Esophagus squamous epithelium (tissue), 5 donors: ENCODE results near the gene ORMDL1. TPM values are rescaled to one million over a fixed set of nuclear protein-coding genes. Genes with fewer than 3 reads are reported as not detected.

Source experiments
- DNase-seq: peaks from one replicate; lab custom pipeline; 2025; lab: John Stamatoyannopoulos, UW
- H3K27ac ChIP-seq, 4 donors: fragments of 200-600 bp; sonication (generic); one replicate each; pipeline ENCODE4 v1.5.1; 2016 to 2019; ENCODE audit warnings: mild to moderate bottlenecking in 1 of 4
- H3K27me3 ChIP-seq, 4 donors: fragments of 200-600 bp; sonication (generic); 1 replicate in 3 of 4; 2 replicates in 1 of 4; pipeline versions ENCODE4 v1.5.1 to v1.6.0; 2017 to 2021; ENCODE audit warnings: antibody characterized with exemption in 1 of 4
- H3K36me3 ChIP-seq, 3 donors: fragments of 200-600 bp; sonication (generic); one replicate each; pipeline ENCODE4 v1.5.1; 2016 to 2019
- H3K4me1 ChIP-seq, 3 donors: fragments of 200-600 bp; sonication (generic); one replicate each; pipeline ENCODE4 v1.5.1; 2017 to 2019
- H3K4me3 ChIP-seq, 4 donors: fragments of 200-600 bp; sonication (generic); 1 replicate in 3 of 4; 2 replicates in 1 of 4; pipeline ENCODE4 v1.5.1; 2016 to 2019; ENCODE audit warnings: mild to moderate bottlenecking in 2 of 4, moderate library complexity in 1 of 4
- H3K9me3 ChIP-seq, 3 donors: fragments of 200-600 bp; sonication (generic); one replicate each; pipeline ENCODE4 v1.5.1; 2016 to 2019
- POLR2A ChIP-seq, 4 donors: fragments of 450-650 bp; IDR thresholded peaks; one replicate each; pipeline ENCODE4 v1.6.1; 2017; ENCODE audit warnings: antibody characterized with exemption in 4 of 4, mild to moderate bottlenecking in 4 of 4, moderate library complexity in 3 of 4
- WGBS, 2 donors: methylation state at CpG; one replicate each; pipeline ENCODE4 v1.1.5; 2018; 5-methylcytosine and 5-hydroxymethylcytosine counted together
- intact Hi-C: fragments of 100-400 bp; cut with DNase I; formaldehyde crosslinking; loops from one replicate; pipeline ENCODE4 v1.15.0; 2022
- total RNA-seq, 4 donors: library from RNA; depleted of rRNA; stranded (reverse); fragments of >200 nt; gene quantifications; one replicate each; pipeline ENCODE4 v1.1.0, GENCODE V29; 2016
- TF ChIP-seq, protein P1 (sequence below), 6 experiments: fragments of 450-650 bp in 4 of 6; fragments of 200-600 bp in 2 of 6; sonication (generic) in 2 of 6; IDR thresholded peaks; one replicate each; pipeline ENCODE4 v1.5.1; 2016 to 2019; ENCODE audit warnings: antibody characterized with exemption in 6 of 6, mild to moderate bottlenecking in 4 of 6, moderate library complexity in 4 of 6
- donor health status: DM: yes; HTN: yes; CAD: no.

Gene ORMDL1
- total RNA-seq, 4 donors from 2014 or later: 12.5 to 62.0 (median 38.7) TPM

- peaks cover 0 to 9% (median 0%) of the 10 kb centered on the region in 3 donors for H3K36me3 ChIP-seq
- H3K4me3 ChIP-seq: no peak overlapping the region
- no peak overlapping the region for H3K27ac ChIP-seq
- TF ChIP-seq, protein P1, sequence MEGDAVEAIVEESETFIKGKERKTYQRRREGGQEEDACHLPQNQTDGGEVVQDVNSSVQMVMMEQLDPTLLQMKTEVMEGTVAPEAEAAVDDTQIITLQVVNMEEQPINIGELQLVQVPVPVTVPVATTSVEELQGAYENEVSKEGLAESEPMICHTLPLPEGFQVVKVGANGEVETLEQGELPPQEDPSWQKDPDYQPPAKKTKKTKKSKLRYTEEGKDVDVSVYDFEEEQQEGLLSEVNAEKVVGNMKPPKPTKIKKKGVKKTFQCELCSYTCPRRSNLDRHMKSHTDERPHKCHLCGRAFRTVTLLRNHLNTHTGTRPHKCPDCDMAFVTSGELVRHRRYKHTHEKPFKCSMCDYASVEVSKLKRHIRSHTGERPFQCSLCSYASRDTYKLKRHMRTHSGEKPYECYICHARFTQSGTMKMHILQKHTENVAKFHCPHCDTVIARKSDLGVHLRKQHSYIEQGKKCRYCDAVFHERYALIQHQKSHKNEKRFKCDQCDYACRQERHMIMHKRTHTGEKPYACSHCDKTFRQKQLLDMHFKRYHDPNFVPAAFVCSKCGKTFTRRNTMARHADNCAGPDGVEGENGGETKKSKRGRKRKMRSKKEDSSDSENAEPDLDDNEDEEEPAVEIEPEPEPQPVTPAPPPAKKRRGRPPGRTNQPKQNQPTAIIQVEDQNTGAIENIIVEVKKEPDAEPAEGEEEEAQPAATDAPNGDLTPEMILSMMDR (IDR thresholded peaks at IDR 0.05): no peak
- no peak for TF ChIP-seq POLR2A (IDR thresholded peaks at IDR 0.05)
- no peak for DNase-seq
- H3K4me1 ChIP-seq: no peaks in the 10 kb centered on the region
- 89 to 93% methylated on average over 1 of the region's 1 CpG for WGBS, 2 donors
- no peaks in the 10 kb centered on the region for H3K27me3 ChIP-seq
- intact Hi-C loops: no loop called here
- no peaks in the 10 kb centered on the region for H3K9me3 ChIP-seq
These were observed 57.9 kb downstream of the ORMDL1 start for GRCh38 chr2:189726271-189726670.

- Histone ChIP-seq H3K4me3 (no peak overlapping the region), H3K36me3 (peaks cover 0 to 4% (median 0%) of the 10 kb centered on the region in 3 donors), H3K4me1 (no peaks in the 10 kb centered on the region), H3K9me3 (no peaks in the 10 kb centered on the region), H3K27me3 (no peaks in the 10 kb centered on the region), H3K27ac (no peak overlapping the region)
- no peak for DNase-seq
- no peak for TF ChIP-seq POLR2A (IDR thresholded peaks at IDR 0.05)
- TF ChIP-seq, protein P1 (IDR thresholded peaks at IDR 0.05): no peak
- intact Hi-C loops: no loop called here
These were observed 60.9 kb downstream of the ORMDL1 start for GRCh38 chr2:189723192-189723591.

Other genes with a start within 250 kb of the ORMDL1 start
- gene SLC40A1, start 203.6 kb downstream of the ORMDL1 start, total RNA-seq: 10 to 100 TPM in 2 of 4 donors, 1 to 10 TPM in 2; 5.4 to 34.1 (median 19.1) TPM
- 10 to 100 TPM; 32.4 to 72.0 (median 38.0) TPM for gene ASNSD1, start 122.9 kb downstream of the ORMDL1 start, total RNA-seq
- 10 to 100 TPM in 1 of 4 donors, 1 to 10 TPM in 3; 1.4 to 10.7 (median 1.9) TPM for gene ANKAR, start 109.7 kb downstream of the ORMDL1 start, total RNA-seq
- gene OSGEPL1, start 21.5 kb downstream of the ORMDL1 start, total RNA-seq: 1 to 10 TPM; 2.8 to 8.7 (median 5.0) TPM
- 10 to 100 TPM in 3 of 4 donors, 1 to 10 TPM in 1; 6.3 to 15.4 (median 13.2) TPM for gene PMS1, start 111 bp upstream of the ORMDL1 start, total RNA-seq